ENCODE results near the gene CELF3. TPM values are rescaled to one million over a fixed set of nuclear protein-coding genes. Genes with fewer than 3 reads are reported as not detected.

CELF3 gene
- total and polyA plus RNA-seq, 2 of the 13 experiments (the other 11 are each of a cell fraction or from before 2014, with no cell fraction given): not detected

GRCh38 chr1:151703813-151704212 lies 12.8 kb downstream of the CELF3 start (continued):
- no peak for TF ChIP-seq AHDC1 (CRISPR knock-in tag; IDR thresholded peaks at IDR 0.05; ENCODE audit: borderline replicate concordance)
- no peak for TF ChIP-seq THAP8 (CRISPR knock-in tag; IDR thresholded peaks at IDR 0.05; ENCODE audit: borderline replicate concordance)
- TF ChIP-seq SKIL (CRISPR knock-in tag; IDR thresholded peaks at IDR 0.05; ENCODE audit: borderline replicate concordance): 0 out of 2 replicates have a peak, but pooled peaks have one; percentile 10
- no peak for TF ChIP-seq MED8 (CRISPR knock-in tag; IDR thresholded peaks at IDR 0.05; ENCODE audit: insufficient replicate concordance)
- TF ChIP-seq DBP (CRISPR knock-in tag; IDR thresholded peaks at IDR 0.05; ENCODE audit: not compliant biosample characterization): no peak
- no peak for TF ChIP-seq RCOR2 (CRISPR knock-in tag; IDR thresholded peaks at IDR 0.05)
- no peak for TF ChIP-seq MYNN (CRISPR knock-in tag; IDR thresholded peaks at IDR 0.05; ENCODE audit: low read depth)
- TF ChIP-seq FOXO1 (CRISPR knock-in tag; IDR thresholded peaks at IDR 0.05): peak; percentile 77; the same call in 1 of the 2 replicates
- TF ChIP-seq ZNF562 (CRISPR knock-in tag; IDR thresholded peaks at IDR 0.05; ENCODE audit: borderline replicate concordance): no peak
- 0 out of 4 replicates have a peak, but pooled peaks of 1 of the 2 experiments have one; percentile 30 for TF ChIP-seq EP300 (IDR thresholded peaks at IDR 0.05; ENCODE audit: low read depth in 2 of 2, low read length in 2 of 2)
- TF ChIP-seq EP300 (CRISPR knock-in tag; IDR thresholded peaks at IDR 0.05; ENCODE audit: borderline replicate concordance): no peak
- TF ChIP-seq SOX13 (IDR thresholded peaks at IDR 0.05): no peak
- peak in 1 of 2 experiments; percentile 57; a peak in 2 of 4 replicates for TF ChIP-seq SOX13 (CRISPR knock-in tag; conservative IDR thresholded peaks at IDR 0.05 in 1 of 2, IDR thresholded peaks at IDR 0.05 in 1 of 2)
- TF ChIP-seq HMG20A (CRISPR knock-in tag; IDR thresholded peaks at IDR 0.05; ENCODE audit: borderline replicate concordance): peak; percentile 20; the same call in 1 of the 2 replicates
- TF ChIP-seq ZXDC (CRISPR knock-in tag; IDR thresholded peaks at IDR 0.05): no peak
- no peak for TF ChIP-seq FLYWCH1 (CRISPR knock-in tag; IDR thresholded peaks at IDR 0.05)
- no peak for TF ChIP-seq ZNF660 (CRISPR knock-in tag; IDR thresholded peaks at IDR 0.05; ENCODE audit: borderline replicate concordance, low read depth)
